ENCODE measurements around the gene SUB1.
"Not testable (repeated sequence)": the region's sequence is repeated elsewhere in the genome, so short reads cannot be mapped to it uniquely, and the experiment has no call there.

Gene SUB1

GRCh38 chr5:32633017-32633416 is 47.7 kb downstream of the SUB1 start:
- H3K27ac Mint-ChIP-seq; H3K36me3 Mint-ChIP-seq; DNase-seq (ENCODE audit: low spot score in 2 of 2); ATAC-seq; H3K9me3 Mint-ChIP-seq; H3K4me3 Mint-ChIP-seq; H3K4me1 Mint-ChIP-seq: not testable (repeated sequence)

GRCh38 chr5:32638309-32638708 is 53.0 kb downstream of the SUB1 start:
- H3K4me3 Mint-ChIP-seq = no peak overlapping the region
- no peaks in the 10 kb centered on the region for H3K36me3 Mint-ChIP-seq
- peak; percentile 8 for ATAC-seq
- H3K4me1 Mint-ChIP-seq = no peaks in the 10 kb centered on the region
- no peaks in the 10 kb centered on the region for H3K9me3 Mint-ChIP-seq
- no peak for DNase-seq (ENCODE audit: low spot score in 2 of 2)
- H3K27ac Mint-ChIP-seq = no peak overlapping the region

GRCh38 chr5:32639943-32640342 is 54.6 kb downstream of the SUB1 start:
- DNase-seq (ENCODE audit: low spot score in 2 of 2) (no peak), ATAC-seq (no peak)
- no peak overlapping the region for H3K27ac Mint-ChIP-seq
- no peaks in the 10 kb centered on the region for H3K4me1 Mint-ChIP-seq
- H3K36me3 Mint-ChIP-seq = no peaks in the 10 kb centered on the region
- no peak overlapping the region for H3K4me3 Mint-ChIP-seq
- H3K9me3 Mint-ChIP-seq = no peaks in the 10 kb centered on the region

GRCh38 chr5:32642276-32643002 is 57.1 kb downstream of the SUB1 start:
- H3K4me1 Mint-ChIP-seq = no peaks in the 10 kb centered on the region
- no peak for DNase-seq (ENCODE audit: low spot score in 2 of 2)
- ATAC-seq = no peak
- H3K36me3 Mint-ChIP-seq = no peaks in the 10 kb centered on the region
- no peak overlapping the region for H3K27ac Mint-ChIP-seq
- H3K4me3 Mint-ChIP-seq = no peak overlapping the region
- H3K9me3 Mint-ChIP-seq = no peaks in the 10 kb centered on the region

GRCh38 chr5:32645246-32645645 is 59.9 kb downstream of the SUB1 start:
- ATAC-seq (peak; percentile 45), DNase-seq (ENCODE audit: low spot score in 2 of 2) (no peak)
- Mint-ChIP-seq H3K4me1 (no peaks in the 10 kb centered on the region), H3K9me3 (no peaks in the 10 kb centered on the region), H3K36me3 (no peaks in the 10 kb centered on the region), H3K27ac (no peak overlapping the region), H3K4me3 (no peak overlapping the region)

GRCh38 chr5:32646061-32646969 is 61.0 kb downstream of the SUB1 start:
- DNase-seq (ENCODE audit: low spot score in 2 of 2) (no peak), ATAC-seq (peak; percentile 65)
- Mint-ChIP-seq H3K4me1 (no peaks in the 10 kb centered on the region), H3K4me3 (no peak overlapping the region), H3K27ac (no peak overlapping the region), H3K9me3 (no peaks in the 10 kb centered on the region), H3K36me3 (no peaks in the 10 kb centered on the region)

GRCh38 chr5:32651088-32651487 is 65.7 kb downstream of the SUB1 start:
- H3K4me1 Mint-ChIP-seq = no peaks in the 10 kb centered on the region
- no peak overlapping the region for H3K27ac Mint-ChIP-seq
- DNase-seq (ENCODE audit: low spot score in 2 of 2) = no peak
- no peaks in the 10 kb centered on the region for H3K9me3 Mint-ChIP-seq
- H3K4me3 Mint-ChIP-seq = no peak overlapping the region
- no peaks in the 10 kb centered on the region for H3K36me3 Mint-ChIP-seq
- ATAC-seq = no peak

GRCh38 chr5:32651638-32652037 is 66.3 kb downstream of the SUB1 start:
- Mint-ChIP-seq H3K9me3 (no peaks in the 10 kb centered on the region), H3K27ac (no peak overlapping the region), H3K4me3 (no peak overlapping the region), H3K4me1 (no peaks in the 10 kb centered on the region), H3K36me3 (no peaks in the 10 kb centered on the region)
- ATAC-seq (no peak), DNase-seq (ENCODE audit: low spot score in 2 of 2) (no peak)

Measured in stimulated activated effector memory CD8-positive, alpha-beta T cell treated with anti-CD3 and anti-CD28 coated beads, Interleukin-12 subunit alpha, Interleukin-12 subunit beta, amount 100 ng/mL, for 72 hours (primary cell).